HG02642 (cell line): ENCODE measurements around the gene SGK1.
"Not testable (repeated sequence)": the region's sequence is repeated elsewhere in the genome, so short reads cannot be mapped to it uniquely, and the experiment has no call there.

ENCODE experiments used
- ATAC-seq: cut with Tn5 transposase; IDR thresholded peaks from one replicate; pipeline ENCODE4 v1.9.1; 2021; ENCODE audit warnings: mild to moderate bottlenecking; ENCODE audit not compliant: unreplicated experiment, poor library complexity

The SGK1 gene

GRCh38 chr6:134328792-134329191 is 10.9 kb upstream of the SGK1 start:
- ATAC-seq = no peak

GRCh38 chr6:134328138-134328537 is 10.2 kb upstream of the SGK1 start:
- ATAC-seq = no peak

GRCh38 chr6:134326192-134326591 is 8.3 kb upstream of the SGK1 start:
- ATAC-seq = not testable (repeated sequence)

- ATAC-seq = no peak
Observed at GRCh38 chr6:134324766-134325165, 6.9 kb upstream of the SGK1 start.

DNA sequence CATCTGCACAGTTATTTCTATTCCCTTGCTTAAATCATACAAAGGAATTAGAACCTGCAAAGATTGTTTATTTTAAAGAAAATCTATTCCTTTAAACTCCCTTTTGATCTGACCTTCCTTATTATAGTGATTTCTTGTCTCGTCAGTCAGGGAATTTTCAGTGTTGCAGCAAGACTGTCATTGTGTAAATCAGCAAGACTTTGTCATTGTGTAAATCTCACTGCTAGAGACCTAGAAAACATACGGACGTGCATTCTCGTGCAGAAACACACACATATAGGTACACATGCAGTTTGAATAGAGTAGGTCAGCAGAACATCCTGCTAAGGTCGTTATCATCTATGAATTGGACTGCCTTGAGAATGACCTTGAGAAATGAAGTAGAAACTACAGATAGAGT is 6.2 kb upstream of the SGK1 start:
- ATAC-seq = no peak

DNA sequence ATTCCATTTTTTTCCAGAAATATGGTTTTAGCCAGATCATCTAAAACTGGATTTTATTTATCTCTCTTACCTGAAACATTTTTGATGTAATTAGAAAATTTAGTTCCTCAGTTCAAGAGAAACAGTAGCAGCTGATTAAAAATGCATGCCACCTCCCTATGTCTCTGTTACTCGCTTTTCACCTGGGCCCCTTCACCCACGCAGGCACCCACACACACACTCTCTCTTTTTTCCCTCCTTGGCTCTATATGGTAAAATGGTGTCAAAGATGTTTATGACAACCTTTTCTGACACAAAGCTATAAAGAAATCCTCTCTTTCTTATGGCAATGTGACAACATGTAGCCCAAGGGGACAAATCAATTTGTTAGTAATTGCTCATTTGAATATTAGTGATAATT is 5.8 kb upstream of the SGK1 start:
- ATAC-seq = no peak

DNA sequence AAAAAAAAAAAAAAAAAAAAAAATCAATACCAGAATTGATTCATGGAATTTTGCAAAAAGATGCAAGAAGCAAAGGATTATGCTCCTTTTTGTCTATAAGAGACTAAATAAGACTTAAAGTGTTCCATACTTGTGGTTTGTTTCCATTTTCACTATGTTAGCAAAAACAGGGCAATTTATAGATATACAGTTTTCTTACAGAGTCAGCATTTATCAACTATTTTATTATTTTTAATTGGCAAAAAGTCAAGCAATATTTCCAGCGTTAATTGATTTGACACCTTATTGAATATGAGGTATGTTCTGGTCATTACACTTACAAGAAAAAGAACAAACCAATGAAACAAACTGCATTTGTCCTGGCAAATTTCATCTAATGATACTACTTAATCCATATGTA is 5.4 kb upstream of the SGK1 start:
- no peak for ATAC-seq

GRCh38 chr6:134322216-134322615 is 4.3 kb upstream of the SGK1 start:
- ATAC-seq = no peak

GRCh38 chr6:134321246-134321645 is 3.3 kb upstream of the SGK1 start:
- ATAC-seq = no peak

GRCh38 chr6:134319686-134320085 is 1.8 kb upstream of the SGK1 start:
- not testable (repeated sequence) for ATAC-seq

GRCh38 chr6:134318974-134319281 is 1.0 kb upstream of the SGK1 start:
- no peak for ATAC-seq

GRCh38 chr6:134318236-134318973 is 493 bp upstream of the SGK1 start:
- no peak for ATAC-seq

DNA sequence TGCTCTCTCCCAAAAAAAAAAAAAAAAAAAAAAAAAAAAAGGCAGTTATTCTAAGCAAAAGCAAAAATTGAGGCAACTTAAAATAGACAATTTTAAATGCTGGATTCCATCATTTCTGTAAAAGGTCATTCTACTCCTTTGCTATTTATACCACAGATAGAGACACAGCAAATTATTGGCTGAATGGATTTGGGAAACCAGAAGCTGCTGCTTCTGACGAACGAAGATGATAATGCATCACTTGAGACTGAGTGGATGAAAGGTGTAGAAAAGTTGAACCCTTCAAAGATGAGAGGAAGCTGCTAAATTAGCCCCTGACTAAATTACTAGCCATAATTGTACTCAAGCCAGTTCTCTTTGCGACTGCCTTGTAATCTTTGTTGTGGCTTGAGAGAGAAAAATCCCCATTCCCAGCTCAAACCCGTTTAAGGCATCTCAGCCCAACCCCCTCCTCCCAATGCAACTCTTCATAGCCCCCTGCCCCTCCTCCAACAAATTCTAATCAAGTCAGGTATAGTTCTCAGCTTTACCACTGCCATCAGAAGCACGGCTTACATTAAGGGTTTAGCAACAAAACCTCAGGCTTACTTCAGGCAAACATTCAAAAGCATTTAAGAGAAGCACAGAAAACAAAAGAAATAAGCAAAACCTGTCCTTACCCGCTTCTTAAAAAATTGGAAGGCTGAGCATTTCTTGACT is 1.0 kb downstream of the SGK1 start:
- ATAC-seq = no peak

DNA sequence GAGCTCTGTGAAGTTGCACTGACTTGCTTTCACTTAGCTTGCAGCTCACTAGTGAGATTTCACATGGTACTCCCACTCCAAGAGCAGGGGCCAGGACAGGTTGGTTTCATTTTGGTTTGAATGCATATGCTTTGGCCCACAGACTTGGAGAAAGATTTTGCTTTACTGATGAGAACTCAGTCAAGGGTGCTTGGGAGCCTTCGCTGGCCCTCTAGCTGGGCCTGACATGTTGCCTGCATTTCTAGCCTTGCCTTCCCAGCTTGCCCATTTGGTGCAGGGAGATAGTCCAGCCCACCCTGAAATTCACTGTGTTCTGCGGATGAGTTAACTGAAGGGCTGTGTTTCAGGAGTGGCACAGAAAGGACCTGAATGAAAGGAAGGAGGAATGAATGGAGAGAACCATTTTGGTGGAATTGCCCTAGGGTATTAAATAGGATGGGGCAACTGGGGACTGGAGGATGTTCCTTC is 1.9 kb downstream of the SGK1 start:
- ATAC-seq = no peak

DNA sequence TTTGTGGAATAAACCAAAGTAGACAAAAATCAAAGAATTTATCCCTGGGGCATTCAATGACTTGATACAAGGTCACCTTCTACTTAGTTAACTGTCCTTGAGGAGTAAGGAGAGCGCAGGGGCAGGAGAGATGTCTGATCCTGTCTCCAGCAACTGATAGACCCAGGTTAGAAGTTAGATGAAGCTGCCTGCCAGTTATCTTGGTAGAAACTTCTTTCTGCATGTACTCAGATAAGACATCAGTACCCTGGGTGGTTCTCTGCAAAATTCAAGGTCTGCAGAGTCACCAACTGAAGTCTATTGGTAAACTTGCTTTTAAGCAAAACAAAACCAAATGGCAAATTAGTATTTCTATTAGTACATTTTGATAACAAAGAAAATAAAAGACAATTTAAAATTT is 2.7 kb downstream of the SGK1 start:
- no peak for ATAC-seq

DNA sequence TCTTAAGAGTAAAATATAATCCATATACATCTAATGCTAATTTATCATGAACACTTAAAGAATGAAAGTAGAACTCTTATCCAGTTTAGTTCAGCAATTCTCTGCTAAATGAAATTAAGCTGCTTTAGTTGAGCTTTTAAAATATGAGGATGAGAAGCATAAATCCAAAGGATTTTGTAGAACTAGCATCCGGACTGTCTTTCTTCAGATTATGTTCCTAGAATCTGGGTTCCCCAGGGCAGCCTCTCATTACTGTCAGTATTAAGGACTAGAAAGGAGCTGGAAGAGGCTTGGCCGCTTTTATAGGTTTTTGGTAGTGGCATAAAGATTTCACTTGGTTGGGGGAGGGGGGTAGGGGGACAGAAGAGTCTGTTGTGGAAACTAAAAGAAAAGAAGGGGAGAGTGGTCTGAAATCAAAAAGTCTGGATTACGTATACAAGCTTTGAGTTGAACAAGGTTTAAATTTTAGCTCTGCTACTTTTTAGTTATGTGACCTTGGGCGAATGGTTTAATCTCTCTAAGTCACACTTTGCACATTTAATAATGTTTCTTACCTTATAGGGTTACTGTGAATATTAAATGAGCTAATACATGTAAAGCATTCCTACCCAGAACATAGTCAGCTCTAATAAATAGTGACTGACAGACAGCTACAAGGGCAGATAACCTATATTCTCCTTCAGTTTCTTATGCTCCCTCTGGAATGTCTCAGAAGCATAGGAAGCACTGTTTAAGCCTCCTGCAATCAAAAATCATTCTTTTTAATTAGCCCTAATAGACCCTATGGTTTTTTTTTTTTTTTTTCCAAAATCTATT is 3.7 kb downstream of the SGK1 start:
- ATAC-seq = no peak

- ATAC-seq = no peak
Observed at GRCh38 chr6:134312038-134312660, 5.8 kb downstream of the SGK1 start.

DNA sequence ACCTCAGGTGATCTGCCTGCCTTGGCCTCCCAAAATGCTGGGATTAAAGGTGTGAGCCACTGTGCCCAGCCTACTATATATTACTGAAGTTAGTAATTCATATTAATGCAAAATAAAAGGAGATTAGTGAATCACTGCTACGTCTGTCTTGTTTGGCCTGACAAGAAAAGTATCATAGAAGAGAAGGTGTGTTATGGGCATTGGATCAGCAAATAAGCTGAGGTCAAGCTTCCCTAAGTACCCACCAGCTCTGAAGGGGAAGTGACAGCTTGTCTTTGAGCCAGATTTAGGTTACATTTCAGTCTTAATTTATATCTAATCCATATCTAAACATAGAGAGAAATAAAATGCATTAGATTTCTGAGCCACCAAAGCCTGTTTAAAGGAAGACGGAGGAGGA is 7.1 kb downstream of the SGK1 start:
- ATAC-seq = no peak

DNA sequence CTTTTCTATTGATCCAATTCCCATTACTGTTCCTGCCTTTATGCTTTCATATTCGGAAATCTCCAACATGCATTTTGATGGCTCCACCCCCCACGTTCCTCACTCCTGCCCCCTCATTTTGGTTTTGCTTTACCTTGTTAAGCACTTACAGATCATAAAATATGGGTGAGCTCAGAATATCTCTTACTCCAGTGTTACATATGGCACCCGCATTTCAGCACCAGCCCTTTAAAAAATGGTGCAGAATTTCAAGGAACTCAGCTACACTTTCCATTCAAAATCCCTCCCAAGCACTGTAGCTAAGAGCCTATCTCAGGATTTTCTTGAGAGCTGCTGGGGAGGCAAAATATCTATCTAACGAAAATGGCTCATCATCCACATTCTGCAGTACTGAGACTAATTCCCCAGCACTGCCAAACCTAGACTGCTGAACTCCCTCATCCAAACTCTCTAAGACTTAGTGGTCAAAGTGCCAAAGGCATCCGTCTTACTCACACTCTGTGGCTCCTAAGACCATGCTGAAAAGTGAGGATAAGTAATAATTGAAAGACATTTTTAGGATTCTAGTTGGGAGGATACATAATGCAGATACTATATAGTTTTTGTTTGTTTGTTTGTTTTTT is 7.8 kb downstream of the SGK1 start:
- ATAC-seq = no peak

GRCh38 chr6:134309227-134309626 is 8.7 kb downstream of the SGK1 start:
- ATAC-seq = no peak
